Keratinocyte (primary cell): ENCODE data around the gene RPL31. TPM values are rescaled to one million over a fixed set of nuclear protein-coding genes. Genes with fewer than 3 reads are reported as not detected.

Experiments used
- DNase-seq: peaks from one replicate; pipeline ENCODE4 v3.0.0-alpha.2; 2011; ENCODE audit warnings: low read depth, missing footprints, low spot score
- FAIRE-seq: peaks from 2 replicates; lab custom pipeline; 2011; peaks lifted over from hg19 to GRCh38; lab: Jason Lieb, UNC
- H2AFZ ChIP-seq: 2 replicates; pipeline ENCODE4 v1.6.0; 2012; ENCODE audit warnings: low read length, control low read depth, inconsistent platforms; ENCODE audit not compliant: control insufficient read depth
- H3K27ac ChIP-seq: 2 replicates; pipeline ENCODE4 v1.5.1; 2011; ENCODE audit warnings: low read length; ENCODE audit not compliant: control insufficient read depth, insufficient read depth
- H3K27me3 ChIP-seq: 3 replicates; pipeline ENCODE4 v1.6.0; 2011; ENCODE audit warnings: low read length; ENCODE audit not compliant: control insufficient read depth, insufficient read depth; ENCODE audit errors: extremely low read depth
- H3K36me3 ChIP-seq, 2 experiments: 2 replicates in 1 of 2; 3 replicates in 1 of 2; pipeline ENCODE4 v1.5.1; 2011; ENCODE audit warnings: low read length in 2 of 2, mild to moderate bottlenecking in 1 of 2; ENCODE audit not compliant: control insufficient read depth in 2 of 2, insufficient read depth in 2 of 2; ENCODE audit errors: extremely low read depth in 1 of 2
- H3K4me1 ChIP-seq: 3 replicates; pipeline ENCODE4 v1.5.1; 2011; ENCODE audit warnings: low read length; ENCODE audit not compliant: control insufficient read depth, insufficient read depth; ENCODE audit errors: extremely low read depth
- H3K4me2 ChIP-seq: 3 replicates; pipeline ENCODE4 v1.6.0; 2011; ENCODE audit warnings: low read depth, low read length; ENCODE audit not compliant: control insufficient read depth, insufficient read depth; ENCODE audit errors: extremely low read depth
- H3K4me3 ChIP-seq, 3 experiments: fragments of 200-600 bp in 1 of 3; sonication (generic) in 1 of 3; 2 replicates in 2 of 3; 3 replicates in 1 of 3; pipeline ENCODE4 v1.5.1; 2011 to 2016; ENCODE audit warnings: low read length in 3 of 3, mild to moderate bottlenecking in 3 of 3, control low read depth in 2 of 3, inconsistent platforms in 1 of 3, low read depth in 1 of 3, mixed read lengths in 1 of 3, mixed run types in 1 of 3, moderate library complexity in 1 of 3; ENCODE audit not compliant: control insufficient read depth in 2 of 3, insufficient read depth in 2 of 3; ENCODE audit errors: extremely low read depth in 1 of 3
- H3K79me2 ChIP-seq: 2 replicates; pipeline ENCODE4 v1.6.0; 2012; ENCODE audit warnings: low read length; ENCODE audit not compliant: control insufficient read depth, insufficient read depth
- H3K9ac ChIP-seq: 3 replicates; pipeline ENCODE4 v1.6.0; 2011; ENCODE audit warnings: low read length; ENCODE audit not compliant: control insufficient read depth, insufficient read depth; ENCODE audit errors: extremely low read depth
- H3K9me1 ChIP-seq: 3 replicates; pipeline ENCODE4 v1.6.0; 2011; ENCODE audit warnings: low read length; ENCODE audit not compliant: control insufficient read depth, insufficient read depth; ENCODE audit errors: extremely low read depth
- H3K9me3 ChIP-seq: 2 replicates; pipeline ENCODE4 v1.5.1; 2012; ENCODE audit warnings: low read depth, low read length; ENCODE audit not compliant: control insufficient read depth
- H4K20me1 ChIP-seq: 3 replicates; pipeline ENCODE4 v1.6.0; 2011; ENCODE audit warnings: low read length; ENCODE audit not compliant: control insufficient read depth, insufficient read depth; ENCODE audit errors: extremely low read depth
- EZH2 ChIP-seq: IDR thresholded peaks from one replicate; pipeline ENCODE4 v1.6.1; 2012; ENCODE audit warnings: inconsistent platforms, mild to moderate bottlenecking, low read length, moderate library complexity
- dilution Hi-C: fragments of 300-500 bp; cut with MboI; formaldehyde crosslinking; loops from one replicate; pipeline ENCODE4 v1.7.0; 2020; ENCODE audit warnings: low sequenced_read_pairs; ENCODE audit not compliant: extremely low pct_ligation_motif_present
- polyA plus RNA-seq, 5 experiments: library from polyadenylated mRNA; depleted of rRNA in 3 of 5; stranded (reverse) in 3 of 5; stranded (forward) in 1 of 5; unstranded in 1 of 5; fragments of >200 nt; gene quantifications; 1 replicate in 1 of 5; 2 replicates in 3 of 5; 3 replicates in 1 of 5; pipeline versions ENCODE4 v1.2.1 to v1.2.3, GENCODE V29; 2011 to 2012; ENCODE audit warnings: missing spikeins in 2 of 5, low read depth in 1 of 5, low replicate concordance in 1 of 5
- TF ChIP-seq, protein P1 (sequence below), 3 experiments: IDR thresholded peaks in 1 of 3; conservative IDR thresholded peaks in 1 of 3; optimal IDR thresholded peaks in 1 of 3; 2 replicates in 2 of 3; 3 replicates in 1 of 3; pipeline versions ENCODE3 to v1.5.1; 2011; ENCODE audit warnings: low read length in 3 of 3, mild to moderate bottlenecking in 3 of 3, moderate library complexity in 2 of 3, control low read depth in 1 of 3, inconsistent platforms in 1 of 3; ENCODE audit not compliant: insufficient read depth in 2 of 3; ENCODE audit errors: extremely low read depth in 1 of 3

RPL31 gene
- polyA plus RNA-seq, 1 donor (not counting 4 experiments of a cell fraction or from before 2014, with no cell fraction given), result 2,795 TPM

DNA sequence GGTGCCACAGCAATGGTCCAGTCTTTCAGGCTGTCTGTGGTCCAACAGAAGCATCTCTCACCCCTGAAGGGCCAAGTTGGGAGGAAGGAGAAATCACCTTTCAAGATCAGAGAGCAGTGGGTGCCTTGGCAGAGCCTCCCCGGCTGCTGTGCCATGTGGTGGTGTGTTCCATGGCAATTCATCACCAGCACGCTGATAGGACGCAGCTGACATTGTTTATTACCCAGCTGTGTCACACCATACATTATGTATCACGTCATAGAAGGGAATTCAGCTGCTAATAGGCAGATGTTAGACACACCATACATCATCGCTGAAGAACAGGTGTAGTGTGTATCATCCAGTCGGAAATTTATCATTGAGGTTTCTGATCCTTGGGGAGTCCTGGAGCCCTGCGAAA, 29.6 kb upstream of the RPL31 start:
- no peak overlapping the region for H3K27ac ChIP-seq
- H3K9me3 ChIP-seq, result no peaks in the 10 kb centered on the region
- no peaks in the 10 kb centered on the region for H3K27me3 ChIP-seq
- no peaks in the 10 kb centered on the region for H3K79me2 ChIP-seq
- no peaks in the 10 kb centered on the region for H4K20me1 ChIP-seq
- no peak overlapping the region for H3K4me2 ChIP-seq
- H3K9ac ChIP-seq, result no peak overlapping the region
- no peak for DNase-seq
- peaks cover 15 to 53% of the 10 kb centered on the region in 2 experiments for H3K36me3 ChIP-seq
- TF ChIP-seq EZH2, result no peak
- TF ChIP-seq, protein P1, sequence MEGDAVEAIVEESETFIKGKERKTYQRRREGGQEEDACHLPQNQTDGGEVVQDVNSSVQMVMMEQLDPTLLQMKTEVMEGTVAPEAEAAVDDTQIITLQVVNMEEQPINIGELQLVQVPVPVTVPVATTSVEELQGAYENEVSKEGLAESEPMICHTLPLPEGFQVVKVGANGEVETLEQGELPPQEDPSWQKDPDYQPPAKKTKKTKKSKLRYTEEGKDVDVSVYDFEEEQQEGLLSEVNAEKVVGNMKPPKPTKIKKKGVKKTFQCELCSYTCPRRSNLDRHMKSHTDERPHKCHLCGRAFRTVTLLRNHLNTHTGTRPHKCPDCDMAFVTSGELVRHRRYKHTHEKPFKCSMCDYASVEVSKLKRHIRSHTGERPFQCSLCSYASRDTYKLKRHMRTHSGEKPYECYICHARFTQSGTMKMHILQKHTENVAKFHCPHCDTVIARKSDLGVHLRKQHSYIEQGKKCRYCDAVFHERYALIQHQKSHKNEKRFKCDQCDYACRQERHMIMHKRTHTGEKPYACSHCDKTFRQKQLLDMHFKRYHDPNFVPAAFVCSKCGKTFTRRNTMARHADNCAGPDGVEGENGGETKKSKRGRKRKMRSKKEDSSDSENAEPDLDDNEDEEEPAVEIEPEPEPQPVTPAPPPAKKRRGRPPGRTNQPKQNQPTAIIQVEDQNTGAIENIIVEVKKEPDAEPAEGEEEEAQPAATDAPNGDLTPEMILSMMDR (optimal IDR thresholded peaks at IDR 0.05 in 1 of 3, IDR thresholded peaks at IDR 0.05 in 1 of 3, conservative IDR thresholded peaks at IDR 0.05 in 1 of 3; ENCODE audit: extremely low read depth in 1 of 3, insufficient read depth in 2 of 3, low read length in 3 of 3), result no peak
- dilution Hi-C loops, result no loop called here
- H3K9me1 ChIP-seq, result no peaks in the 10 kb centered on the region
- H3K4me1 ChIP-seq, result no peaks in the 10 kb centered on the region
- H2AFZ ChIP-seq, result no peak overlapping the region
- no peak for FAIRE-seq
- no peak overlapping the region for H3K4me3 ChIP-seq

DNA sequence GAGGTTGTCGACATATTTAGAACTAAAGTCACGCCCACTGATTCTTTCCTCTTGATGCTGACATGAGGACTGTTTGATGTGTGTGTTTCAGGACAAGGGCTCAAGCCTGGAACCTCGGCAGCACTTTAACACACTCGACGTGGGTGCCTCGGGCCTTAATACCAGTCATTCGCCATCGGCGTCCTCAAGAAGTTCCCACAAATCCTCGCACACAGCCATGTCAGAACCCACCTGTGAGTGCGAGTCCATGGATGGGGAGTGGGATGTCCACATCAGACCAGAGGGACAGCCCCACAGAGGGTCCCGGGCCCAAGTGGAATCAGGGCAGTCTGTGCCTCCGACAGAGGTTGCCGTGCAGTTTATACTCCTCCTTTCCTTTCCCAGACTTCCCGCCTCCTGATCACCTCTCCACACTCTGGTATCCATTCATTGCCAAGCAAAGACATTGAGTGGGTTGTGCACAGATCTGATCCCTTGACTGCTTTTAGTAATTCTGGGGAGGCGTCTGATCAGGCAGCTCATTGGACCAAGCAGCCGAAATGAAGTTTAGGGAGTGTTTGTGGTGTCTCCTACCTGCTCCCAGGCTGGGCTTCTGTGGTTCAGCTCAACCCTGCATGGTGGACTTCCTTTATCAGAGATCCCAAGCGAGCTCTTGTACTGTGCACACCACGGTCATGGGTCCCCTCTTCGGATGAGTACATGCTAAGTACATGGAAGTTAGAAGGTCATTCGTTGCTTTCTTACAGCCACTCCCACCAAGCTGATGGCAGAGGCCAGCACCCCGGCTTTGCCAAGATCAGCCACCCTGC, 27.2 kb upstream of the RPL31 start:
- Histone ChIP-seq H3K4me2 (no peak overlapping the region), H3K4me1 (no peaks in the 10 kb centered on the region), H3K4me3 (no peak overlapping the region), H3K79me2 (no peaks in the 10 kb centered on the region), H3K9ac (no peak overlapping the region), H3K27me3 (no peaks in the 10 kb centered on the region), H3K27ac (no peak overlapping the region), H3K36me3 (peaks cover 10 to 51% of the 10 kb centered on the region in 2 experiments), H4K20me1 (no peaks in the 10 kb centered on the region), H3K9me1 (no peaks in the 10 kb centered on the region), H3K9me3 (no peaks in the 10 kb centered on the region), H2AFZ (no peak overlapping the region)
- dilution Hi-C loops, result no loop called here
- TF ChIP-seq EZH2, result no peak
- TF ChIP-seq, protein P1 (optimal IDR thresholded peaks at IDR 0.05 in 1 of 3, IDR thresholded peaks at IDR 0.05 in 1 of 3, conservative IDR thresholded peaks at IDR 0.05 in 1 of 3; ENCODE audit: extremely low read depth in 1 of 3, insufficient read depth in 2 of 3, low read length in 3 of 3), result no peak
- FAIRE-seq (no peak), DNase-seq (no peak)
